ENCODE results near the gene ZNF234.

GRCh38 chr19:44176590-44176989, 35.2 kb downstream of the ZNF234 start:
- TF ChIP-seq, protein P1, sequence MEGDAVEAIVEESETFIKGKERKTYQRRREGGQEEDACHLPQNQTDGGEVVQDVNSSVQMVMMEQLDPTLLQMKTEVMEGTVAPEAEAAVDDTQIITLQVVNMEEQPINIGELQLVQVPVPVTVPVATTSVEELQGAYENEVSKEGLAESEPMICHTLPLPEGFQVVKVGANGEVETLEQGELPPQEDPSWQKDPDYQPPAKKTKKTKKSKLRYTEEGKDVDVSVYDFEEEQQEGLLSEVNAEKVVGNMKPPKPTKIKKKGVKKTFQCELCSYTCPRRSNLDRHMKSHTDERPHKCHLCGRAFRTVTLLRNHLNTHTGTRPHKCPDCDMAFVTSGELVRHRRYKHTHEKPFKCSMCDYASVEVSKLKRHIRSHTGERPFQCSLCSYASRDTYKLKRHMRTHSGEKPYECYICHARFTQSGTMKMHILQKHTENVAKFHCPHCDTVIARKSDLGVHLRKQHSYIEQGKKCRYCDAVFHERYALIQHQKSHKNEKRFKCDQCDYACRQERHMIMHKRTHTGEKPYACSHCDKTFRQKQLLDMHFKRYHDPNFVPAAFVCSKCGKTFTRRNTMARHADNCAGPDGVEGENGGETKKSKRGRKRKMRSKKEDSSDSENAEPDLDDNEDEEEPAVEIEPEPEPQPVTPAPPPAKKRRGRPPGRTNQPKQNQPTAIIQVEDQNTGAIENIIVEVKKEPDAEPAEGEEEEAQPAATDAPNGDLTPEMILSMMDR (IDR thresholded peaks at IDR 0.05), result no peak
- TF ChIP-seq POLR2AphosphoS5 (IDR thresholded peaks at IDR 0.05; ENCODE audit: insufficient read depth in 1 of 2, low read depth in 1 of 2), result no peak
